ENCODE results near the gene KLF4.

Gene KLF4

DNA sequence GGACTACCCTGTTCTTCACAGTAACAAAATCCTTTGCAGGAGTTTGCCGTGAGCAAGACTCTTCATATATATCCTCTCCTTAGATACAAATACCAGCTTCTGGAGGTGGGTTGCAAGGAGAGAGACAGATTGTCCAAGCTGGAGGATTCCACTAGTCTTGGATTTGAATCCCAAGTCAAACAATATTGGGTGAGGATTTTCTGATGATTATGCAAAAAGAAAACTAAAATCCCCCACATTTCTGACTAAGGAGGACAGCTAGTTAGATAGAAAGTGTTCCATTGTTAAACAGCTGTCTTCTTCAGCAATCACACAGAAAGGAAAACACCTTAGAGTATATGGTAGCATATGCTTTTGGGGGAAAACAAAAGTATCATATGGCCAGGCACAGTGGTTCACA, 54.2 kb downstream of the KLF4 start:
- no peak for DNase-seq (ENCODE audit: low read depth)
- TF ChIP-seq CTCF (IDR thresholded peaks at IDR 0.05; ENCODE audit: insufficient read depth, low read depth, low read length, missing control alignments), result no peak

More for the DNA sequence above, 54.2 kb downstream of the KLF4 start:
- no peak overlapping the region for H3K4me3 ChIP-seq (ENCODE audit: low read length)

All from epithelial cell of esophagus (primary cell).